Subcutaneous preadipocyte (primary cell): ENCODE data around the gene IDH1. TPM values are rescaled to one million over a fixed set of nuclear protein-coding genes. Genes with fewer than 3 reads are reported as not detected.

Source experiments
- total RNA-seq: library from RNA; depleted of rRNA; stranded (reverse); fragments of >200 nt; gene quantifications from 2 replicates; pipeline ENCODE4 v1.2.3, GENCODE V29; 2012

Gene IDH1
- total RNA-seq = 127 and 133 TPM in 2 replicates

DNA sequence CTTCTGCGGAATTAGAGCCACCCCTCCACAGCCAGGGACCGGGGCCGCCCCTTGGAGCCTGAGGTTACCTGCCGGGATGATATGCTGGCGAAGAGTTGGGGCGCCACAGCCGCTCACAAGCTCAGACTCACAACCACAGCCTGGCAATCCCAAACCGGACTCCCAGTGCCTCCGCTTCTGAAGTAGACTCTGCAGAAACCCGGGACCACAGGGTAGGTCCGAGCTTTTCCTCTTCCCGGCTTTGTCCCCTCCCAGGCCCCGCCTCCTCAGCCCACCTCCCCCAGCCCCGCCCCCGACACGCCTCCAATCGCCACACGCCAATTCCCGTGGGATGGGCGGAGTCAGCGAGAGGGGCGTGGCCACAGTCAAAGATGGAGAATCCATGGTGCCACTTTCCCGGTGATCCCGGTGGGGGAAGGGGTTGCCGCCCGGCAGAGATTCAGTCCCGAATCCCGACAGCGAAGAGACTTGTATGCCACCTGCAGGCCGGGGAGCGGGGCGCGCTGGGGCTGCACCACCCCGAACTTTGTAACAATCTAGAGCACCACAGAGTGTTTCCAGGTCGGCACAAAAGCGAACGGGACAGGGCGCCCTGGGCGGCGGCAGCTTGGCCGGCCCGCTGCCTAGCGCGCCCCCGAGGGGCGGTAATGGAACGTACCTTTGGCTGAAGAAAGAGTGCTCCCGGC, at the start of gene IDH1:
IDH1 (minus strand) TSS at position 201 of the 686 bp plus-strand sequence. CDS start 3,520 bp downstream, outside the sequence.

DNA sequence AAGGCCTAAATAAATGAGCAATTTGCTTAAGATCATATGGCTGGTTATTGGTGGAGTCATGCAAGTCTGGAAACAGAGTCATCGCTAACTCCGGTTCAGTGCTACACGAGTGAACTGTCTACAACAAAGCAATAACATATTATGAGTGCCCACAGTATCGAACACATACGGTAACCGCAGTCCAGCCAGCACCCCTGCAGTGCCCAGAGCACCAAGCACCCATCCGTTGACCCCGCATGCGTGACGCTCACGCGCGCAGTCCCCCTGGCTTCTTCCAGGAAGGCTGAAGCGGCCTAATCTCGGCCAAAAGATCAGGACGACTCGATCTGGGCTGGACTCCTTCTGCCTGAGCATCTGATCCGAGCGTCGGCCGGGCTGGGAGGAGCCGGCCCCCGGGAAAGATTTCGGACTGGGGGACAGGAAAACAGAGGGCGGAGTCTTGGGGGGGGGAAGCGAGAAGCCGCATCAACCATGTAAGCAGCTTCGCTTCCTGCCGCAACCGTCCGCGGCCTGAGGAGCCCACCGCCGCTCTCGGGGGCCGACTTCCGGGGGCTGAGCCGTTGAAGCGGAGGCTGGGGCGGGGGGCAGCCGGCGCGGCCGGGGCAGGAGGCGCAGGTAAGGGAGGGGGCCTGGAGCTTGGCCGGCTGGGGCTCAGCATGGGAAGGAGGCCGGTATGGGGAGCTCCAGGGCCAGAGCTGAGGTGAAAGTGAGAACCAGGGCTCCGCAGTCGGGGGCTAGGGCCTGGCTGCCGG, 11.1 kb upstream of the IDH1 start, which contains the start of gene PIKFYVE:
PIKFYVE (plus strand) TSS at position 455 of the 752 bp plus-strand sequence. CDS start 5,265 bp downstream, outside the sequence.

DNA sequence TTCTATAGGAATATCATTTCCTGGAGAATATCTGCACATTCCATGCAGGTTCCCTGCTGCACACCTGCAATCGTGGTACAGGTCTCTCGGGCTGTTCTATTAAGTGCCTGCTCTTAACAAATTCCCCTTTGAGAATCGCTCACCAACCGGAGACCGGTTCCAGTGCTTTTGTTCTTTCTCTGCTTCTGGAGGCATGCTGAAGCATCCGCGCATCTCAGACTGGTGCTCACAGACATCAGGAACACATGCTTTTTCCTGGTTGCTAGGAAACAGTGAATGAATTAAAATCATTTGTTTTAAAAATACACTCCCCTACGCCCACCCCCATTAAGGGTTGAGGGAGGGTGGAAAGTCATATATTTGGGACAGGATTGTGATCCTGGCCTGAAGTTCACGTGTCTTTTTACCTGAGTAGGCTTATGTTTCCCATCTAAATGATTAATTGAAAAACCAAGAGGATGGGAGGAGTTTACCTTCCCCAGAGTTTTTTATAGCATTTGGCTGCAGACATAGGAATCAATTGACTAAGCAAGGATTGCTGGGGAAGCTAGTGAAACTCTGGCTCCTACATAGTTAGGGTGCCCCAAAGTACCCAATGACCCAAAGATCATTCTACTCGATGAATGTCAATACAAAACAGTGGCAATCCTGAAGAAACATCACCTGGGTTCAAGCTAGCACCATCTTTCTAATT, 64.9 kb downstream of the IDH1 start, which contains the start of gene C2orf80:
C2orf80 (minus strand) TSS at position 221 of the 694 bp plus-strand sequence. CDS start 3,044 bp downstream, outside the sequence.

Other genes starting within 250 kb of the IDH1 start
- 10.3 and 13.7 TPM in 2 replicates for gene PLEKHM3, start 229.5 kb downstream of the IDH1 start, total RNA-seq
- gene CRYGD, start 130.5 kb downstream of the IDH1 start, total RNA-seq = not detected in 2 replicates
- gene CRYGC, start 125.2 kb downstream of the IDH1 start, total RNA-seq = not detected in 2 replicates
- not detected in 2 replicates for gene CRYGB, start 108.9 kb downstream of the IDH1 start, total RNA-seq
- not detected in 2 replicates for gene CRYGA, start 91.5 kb downstream of the IDH1 start, total RNA-seq
- gene C2orf80, start 65.0 kb downstream of the IDH1 start, total RNA-seq = not detected in 2 replicates
- 29.8 and 38.5 TPM in 2 replicates for gene PIKFYVE, start 11.2 kb upstream of the IDH1 start, total RNA-seq
- gene PTH2R, start 151.7 kb upstream of the IDH1 start, total RNA-seq = 0.20 and 0.37 TPM in 2 replicates